ENCODE measurements around the gene ECM1.

DNA sequence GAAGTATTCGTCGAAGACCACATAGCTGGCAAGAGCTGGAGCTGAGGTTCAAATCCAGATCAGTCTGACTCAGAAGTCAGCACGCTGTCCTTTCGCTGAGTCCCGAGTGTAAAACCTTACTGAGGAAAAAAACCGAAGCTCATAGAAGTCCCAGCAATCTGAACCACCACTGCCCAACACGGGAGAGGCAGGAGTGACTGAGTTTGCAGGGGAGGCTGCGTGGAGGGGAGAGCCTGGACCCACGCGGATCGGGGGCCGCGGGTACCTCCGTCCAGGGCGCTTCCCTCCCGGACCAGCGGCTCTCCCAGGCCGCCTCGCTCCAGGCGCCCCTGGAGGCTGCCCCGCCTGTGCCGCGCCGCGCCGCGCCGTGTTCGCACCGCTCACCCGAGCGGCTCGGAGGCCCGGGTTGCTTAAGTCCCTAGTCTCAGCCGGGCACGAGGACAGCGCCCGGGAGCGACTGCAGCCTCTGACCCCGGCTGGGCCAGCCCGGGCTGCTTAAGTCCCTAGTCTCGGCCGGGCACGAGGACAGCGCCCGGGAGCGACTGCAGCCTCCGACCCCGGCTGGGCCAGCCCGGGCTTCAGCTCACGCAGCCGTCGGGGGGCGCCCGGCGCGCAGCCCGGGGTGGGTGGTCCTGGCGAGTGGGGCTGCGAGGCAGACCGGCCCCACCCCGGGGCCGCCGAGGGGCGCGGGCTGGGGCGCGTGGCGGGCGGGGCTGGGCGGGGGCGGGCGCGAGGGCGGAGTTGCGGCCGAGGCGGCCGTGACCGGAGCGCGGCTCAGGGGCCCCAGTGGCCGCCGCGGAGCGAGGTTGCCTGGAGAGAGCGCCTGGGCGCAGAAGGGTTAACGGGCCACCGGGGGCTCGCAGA lies 41.0 kb downstream of the ECM1 start, which contains the start of gene ADAMTSL4:
- TF ChIP-seq POLR2A (IDR thresholded peaks at IDR 0.05; ENCODE audit: control extremely low read depth in 1 of 2, low read depth in 2 of 2, low read length in 2 of 2) (no peak), YY1 (IDR thresholded peaks at IDR 0.05; ENCODE audit: low read depth, low read length) (no peak), EZH2 (IDR thresholded peaks at IDR 0.05; ENCODE audit: low read depth, low read length, severe bottlenecking) (peak; percentile 32), EGR1 (IDR thresholded peaks at IDR 0.05; ENCODE audit: borderline replicate concordance, low read depth, low read length) (no peak), SP2 (IDR thresholded peaks at IDR 0.05; ENCODE audit: low read length) (no peak), CBX5 (IDR thresholded peaks at IDR 0.05; ENCODE audit: low read depth, low read length) (no peak), FOSL1 (IDR thresholded peaks at IDR 0.05; ENCODE audit: insufficient read depth, low read depth, low read length) (no peak), JUND (IDR thresholded peaks at IDR 0.05; ENCODE audit: low read length) (no peak), TBP (IDR thresholded peaks at IDR 0.05; ENCODE audit: low read depth, low read length) (no peak)
- TF ChIP-seq, protein P1, sequence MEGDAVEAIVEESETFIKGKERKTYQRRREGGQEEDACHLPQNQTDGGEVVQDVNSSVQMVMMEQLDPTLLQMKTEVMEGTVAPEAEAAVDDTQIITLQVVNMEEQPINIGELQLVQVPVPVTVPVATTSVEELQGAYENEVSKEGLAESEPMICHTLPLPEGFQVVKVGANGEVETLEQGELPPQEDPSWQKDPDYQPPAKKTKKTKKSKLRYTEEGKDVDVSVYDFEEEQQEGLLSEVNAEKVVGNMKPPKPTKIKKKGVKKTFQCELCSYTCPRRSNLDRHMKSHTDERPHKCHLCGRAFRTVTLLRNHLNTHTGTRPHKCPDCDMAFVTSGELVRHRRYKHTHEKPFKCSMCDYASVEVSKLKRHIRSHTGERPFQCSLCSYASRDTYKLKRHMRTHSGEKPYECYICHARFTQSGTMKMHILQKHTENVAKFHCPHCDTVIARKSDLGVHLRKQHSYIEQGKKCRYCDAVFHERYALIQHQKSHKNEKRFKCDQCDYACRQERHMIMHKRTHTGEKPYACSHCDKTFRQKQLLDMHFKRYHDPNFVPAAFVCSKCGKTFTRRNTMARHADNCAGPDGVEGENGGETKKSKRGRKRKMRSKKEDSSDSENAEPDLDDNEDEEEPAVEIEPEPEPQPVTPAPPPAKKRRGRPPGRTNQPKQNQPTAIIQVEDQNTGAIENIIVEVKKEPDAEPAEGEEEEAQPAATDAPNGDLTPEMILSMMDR (IDR thresholded peaks at IDR 0.05; ENCODE audit: control extremely low read depth in 1 of 3, insufficient read depth in 1 of 3, low read depth in 1 of 3, low read length in 3 of 3) = no peak
